ENCODE data around the gene DONSON.

The DONSON gene

GRCh38 chr21:33540711-33541104 lies 47.8 kb downstream of the DONSON start:
- no peak for DNase-seq

GRCh38 chr21:33539616-33540015 lies 48.9 kb downstream of the DONSON start:
- DNase-seq: peak; percentile 32

GRCh38 chr21:33537212-33537611 lies 51.3 kb downstream of the DONSON start:
- no peak for DNase-seq

DNA sequence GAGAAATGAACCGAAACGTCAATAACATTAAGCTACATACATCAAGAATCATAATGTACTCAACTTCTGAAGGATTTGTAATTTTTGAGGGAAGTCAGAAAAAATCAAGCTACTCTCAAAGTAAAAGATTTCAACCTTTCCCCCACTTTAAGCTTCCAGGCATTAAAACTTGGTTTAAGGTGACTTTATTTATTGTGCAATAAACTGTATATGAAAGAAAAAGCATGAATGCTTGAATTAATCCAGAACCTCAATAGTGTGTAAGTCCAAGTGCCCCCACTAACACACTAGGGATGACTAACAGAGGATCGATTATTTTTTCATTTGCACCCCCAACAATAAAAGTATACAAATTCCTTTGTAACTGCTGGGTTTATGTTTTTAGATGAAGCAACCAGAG lies 57.5 kb downstream of the DONSON start:
- DNase-seq: no peak
